ENCODE measurements around the gene NOD1. TPM values are rescaled to one million over a fixed set of nuclear protein-coding genes. Genes with fewer than 3 reads are reported as not detected.
"Not testable (repeated sequence)": the region's sequence is repeated elsewhere in the genome, so short reads cannot be mapped to it uniquely, and the experiment has no call there.

NOD1 gene
- total and polyA plus RNA-seq, 4 experiments from 2014 or later = 5.3 to 21.3 (median 14.0) TPM

DNA sequence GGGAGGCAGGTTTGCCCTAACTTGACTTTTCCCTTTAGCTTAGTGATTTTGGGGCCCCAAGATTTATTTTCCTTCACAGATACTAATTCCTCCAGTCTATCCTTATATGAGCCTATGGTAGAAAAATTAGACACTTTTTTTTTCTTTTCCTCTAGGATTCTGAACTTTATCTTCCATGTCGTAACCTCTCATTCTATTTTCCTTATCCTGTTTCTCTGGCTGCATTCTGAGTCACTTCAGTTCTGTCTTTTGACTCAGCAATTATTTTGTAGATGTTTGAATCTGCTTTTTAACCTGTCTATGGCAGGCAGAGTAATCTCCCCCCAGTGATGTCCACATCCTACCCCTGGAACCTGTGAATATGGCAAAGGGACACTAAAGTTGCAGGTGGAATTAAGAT lies 7.1 kb upstream of the NOD1 start:
- CTCF ChIA-PET (ENCODE audit: partially characterized antibody) = no interaction called here
- Mint-ChIP-seq H3K27ac (no peak overlapping the region), H3K4me1 (peaks cover 0 to 4% (median 0%) of the 10 kb centered on the region in 4 donors), H3K9me3 (peaks cover 0 to 8% (median 0%) of the 10 kb centered on the region in 8 donors), H3K4me3 (no peak overlapping the region), H3K27me3 (no peaks in the 10 kb centered on the region), H3K36me3 (no peaks in the 10 kb centered on the region)
- Histone ChIP-seq H3K4me3 (ENCODE audit: low read length in 2 of 2) (no peak overlapping the region), H3K36me3 (ENCODE audit: insufficient read depth, low read length) (no peaks in the 10 kb centered on the region), H3K27me3 (ENCODE audit: insufficient read depth, low read length) (no peaks in the 10 kb centered on the region), H3K27ac (ENCODE audit: low read depth, low read length) (no peak overlapping the region), H3K9me3 (ENCODE audit: control insufficient read depth in 1 of 2, low read length in 2 of 2) (no peaks in the 10 kb centered on the region), H3K4me1 (ENCODE audit: insufficient read depth, low read length) (no peaks in the 10 kb centered on the region)
- no peak for DNase-seq
- intact Hi-C loops (cut with micrococcal nuclease) = no loop called here
- POLR2A ChIA-PET (ENCODE audit: partially characterized antibody) = no interaction called here

GRCh38 chr7:30481416-30481815 lies 2.8 kb upstream of the NOD1 start:
- intact Hi-C loops (cut with micrococcal nuclease); H3K4me3 ChIP-seq (ENCODE audit: low read length in 2 of 2); H3K27ac Mint-ChIP-seq; CTCF ChIA-PET (ENCODE audit: partially characterized antibody); H3K27me3 Mint-ChIP-seq; H3K4me3 Mint-ChIP-seq; H3K36me3 Mint-ChIP-seq; H3K36me3 ChIP-seq (ENCODE audit: insufficient read depth, low read length); H3K27me3 ChIP-seq (ENCODE audit: insufficient read depth, low read length); DNase-seq; H3K9me3 Mint-ChIP-seq; H3K27ac ChIP-seq (ENCODE audit: low read depth, low read length); H3K9me3 ChIP-seq (ENCODE audit: control insufficient read depth in 1 of 2, low read length in 2 of 2); POLR2A ChIA-PET (ENCODE audit: partially characterized antibody): not testable (repeated sequence)
- peaks cover 17 to 33% (median 20%) of the 10 kb centered on the region in 4 donors for H3K4me1 Mint-ChIP-seq
- peaks cover 29% of the 10 kb centered on the region for H3K4me1 ChIP-seq (ENCODE audit: insufficient read depth, low read length)

DNA sequence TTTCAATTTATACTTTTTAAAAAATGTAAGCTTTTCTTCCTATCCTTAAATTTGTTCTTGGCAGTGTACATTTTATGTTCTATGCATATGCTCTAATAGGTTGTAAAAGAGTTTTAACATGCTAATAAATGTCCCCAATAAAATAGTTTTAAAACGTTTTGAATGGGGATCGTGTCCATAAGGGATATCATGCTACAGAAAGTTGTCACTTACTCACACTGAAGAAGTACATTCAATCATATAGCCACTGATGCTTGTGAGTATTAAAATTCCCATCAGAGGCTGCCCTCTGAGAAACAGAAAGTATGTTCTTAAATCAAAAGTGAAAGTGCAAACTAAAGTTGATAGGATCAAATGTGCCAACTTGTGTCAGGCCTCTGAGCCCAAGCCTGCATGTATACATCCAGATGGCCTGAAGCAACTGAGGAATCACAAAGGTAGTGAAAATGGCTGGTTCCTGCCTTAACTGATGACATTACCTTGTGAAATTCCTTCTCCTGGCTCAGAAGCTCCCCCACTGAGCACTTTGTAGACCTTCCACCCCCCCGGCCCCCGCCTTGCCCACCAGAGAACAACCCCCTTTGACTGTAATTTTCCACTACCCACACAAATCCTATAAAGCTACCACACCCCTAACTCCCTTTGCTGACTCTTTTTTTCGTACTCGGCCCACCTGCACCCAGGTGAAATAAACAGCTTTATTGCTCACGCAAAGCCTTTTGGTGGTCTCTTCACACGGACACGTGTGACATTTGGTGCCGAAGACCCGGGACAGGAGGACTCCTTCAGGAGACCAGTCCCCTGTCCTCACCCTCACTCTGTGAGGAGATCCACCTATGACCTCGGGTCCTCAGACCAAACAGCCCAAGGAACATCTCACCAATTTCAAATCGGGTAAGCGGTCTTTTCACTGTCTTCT lies 877 bp upstream of the NOD1 start:
- peak overlapping the region in 5 of 7 donors; percentile 62 to 93 (median 92) for H3K27ac Mint-ChIP-seq

GRCh38 chr7:30476459-30477145 lies 2.0 kb downstream of the NOD1 start:
- Histone ChIP-seq H3K4me3 (ENCODE audit: low read length in 2 of 2) (no peak overlapping the region), H3K27ac (ENCODE audit: low read depth, low read length) (no peak overlapping the region), H3K9me3 (ENCODE audit: control insufficient read depth in 1 of 2, low read length in 2 of 2) (no peaks in the 10 kb centered on the region), H3K4me1 (ENCODE audit: insufficient read depth, low read length) (peaks cover 64% of the 10 kb centered on the region), H3K27me3 (ENCODE audit: insufficient read depth, low read length) (no peaks in the 10 kb centered on the region), H3K36me3 (ENCODE audit: insufficient read depth, low read length) (no peaks in the 10 kb centered on the region)
- peak overlapping the region in 6 of 8 donors; percentile 5 to 94 (median 59) for H3K4me3 Mint-ChIP-seq
- DNase-seq = no peak
- intact Hi-C loops (cut with micrococcal nuclease) = loop anchor here (5.0 kb wide), 1 partner anchor 449 kb away; the partner anchor contains the start of genes FKBP14 and PLEKHA8
- ChIA-PET POLR2A (ENCODE audit: partially characterized antibody) (interaction anchor here (1.9 kb wide), 1 partner anchor 12 kb away, joined by 7 read pairs; no protein-coding TSS in a partner anchor), CTCF (ENCODE audit: partially characterized antibody) (no interaction called here)
- H3K36me3 Mint-ChIP-seq = peaks cover 17 to 31% of the 10 kb centered on the region in 2 donors
- peaks cover 48 to 78% (median 57%) of the 10 kb centered on the region in 4 donors for H3K4me1 Mint-ChIP-seq
- H3K9me3 Mint-ChIP-seq = no peaks in the 10 kb centered on the region
- no peaks in the 10 kb centered on the region for H3K27me3 Mint-ChIP-seq
- H3K27ac Mint-ChIP-seq = peak overlapping the region in 4 of 7 donors; percentile 11 to 83 (median 54)

More for the DNA sequence above, 877 bp upstream of the NOD1 start:
- POLR2A ChIA-PET (ENCODE audit: partially characterized antibody) = interaction anchor here (0.5 to 3.3 kb wide), 9 partner anchors 17 to 452 kb away, joined by 3 to 21 read pairs (median 6); partner anchors contain the start of genes GARS1, GGCT, MTURN and PLEKHA8
- peaks cover 7 to 16% of the 10 kb centered on the region in 2 donors for H3K36me3 Mint-ChIP-seq
- Histone ChIP-seq H3K27ac (ENCODE audit: low read depth, low read length) (peak overlapping the region; percentile 79), H3K27me3 (ENCODE audit: insufficient read depth, low read length) (no peaks in the 10 kb centered on the region), H3K4me1 (ENCODE audit: insufficient read depth, low read length) (peaks cover 41% of the 10 kb centered on the region), H3K9me3 (ENCODE audit: control insufficient read depth in 1 of 2, low read length in 2 of 2) (no peaks in the 10 kb centered on the region), H3K4me3 (ENCODE audit: low read length in 2 of 2) (peak overlapping the region; percentile 70 to 98), H3K36me3 (ENCODE audit: insufficient read depth, low read length) (no peaks in the 10 kb centered on the region)
- no peaks in the 10 kb centered on the region for H3K9me3 Mint-ChIP-seq
- intact Hi-C loops (cut with micrococcal nuclease) = loop anchor here (1.0 to 5.0 kb wide), 3 partner anchors 115 to 452 kb away; partner anchors contain the start of genes FKBP14, GARS1, PLEKHA8 and ZNRF2
- CTCF ChIA-PET (ENCODE audit: partially characterized antibody) = interaction anchor here (0.9 to 2.0 kb wide), 6 partner anchors 9 to 210 kb away, joined by 3 to 6 read pairs (median 4); no protein-coding TSS in a partner anchor
- H3K4me1 Mint-ChIP-seq = peaks cover 29 to 52% (median 34%) of the 10 kb centered on the region in 4 donors
- peak; percentile 42 to 59 (median 45) for DNase-seq
- no peaks in the 10 kb centered on the region for H3K27me3 Mint-ChIP-seq
- peak overlapping the region in 7 of 8 donors; percentile 83 to 98 (median 95) for H3K4me3 Mint-ChIP-seq

GRCh38 chr7:30475580-30475979 lies 3.0 kb downstream of the NOD1 start:
- Histone ChIP-seq H3K27me3 (ENCODE audit: insufficient read depth, low read length) (no peaks in the 10 kb centered on the region), H3K4me1 (ENCODE audit: insufficient read depth, low read length) (peaks cover 74% of the 10 kb centered on the region), H3K27ac (ENCODE audit: low read depth, low read length) (no peak overlapping the region), H3K36me3 (ENCODE audit: insufficient read depth, low read length) (no peaks in the 10 kb centered on the region), H3K9me3 (ENCODE audit: control insufficient read depth in 1 of 2, low read length in 2 of 2) (no peaks in the 10 kb centered on the region), H3K4me3 (ENCODE audit: low read length in 2 of 2) (no peak overlapping the region)
- ChIA-PET CTCF (ENCODE audit: partially characterized antibody) (no interaction called here), POLR2A (ENCODE audit: partially characterized antibody) (no interaction called here)
- no peaks in the 10 kb centered on the region for H3K27me3 Mint-ChIP-seq
- H3K4me1 Mint-ChIP-seq = peaks cover 56 to 88% (median 65%) of the 10 kb centered on the region in 4 donors
- H3K4me3 Mint-ChIP-seq = no peak overlapping the region
- peaks cover 22 to 31% of the 10 kb centered on the region in 2 donors for H3K36me3 Mint-ChIP-seq
- intact Hi-C loops (cut with micrococcal nuclease) = loop anchor here (5.0 kb wide), 1 partner anchor 448 kb away; the partner anchor contains the start of genes FKBP14 and PLEKHA8
- no peaks in the 10 kb centered on the region for H3K9me3 Mint-ChIP-seq
- no peak for DNase-seq
- peak overlapping the region in 1 of 7 donors; percentile 28 for H3K27ac Mint-ChIP-seq

GRCh38 chr7:30474893-30475292 lies 3.7 kb downstream of the NOD1 start:
- Histone ChIP-seq H3K4me1 (ENCODE audit: insufficient read depth, low read length) (peaks cover 78% of the 10 kb centered on the region), H3K36me3 (ENCODE audit: insufficient read depth, low read length) (no peaks in the 10 kb centered on the region), H3K4me3 (ENCODE audit: low read length in 2 of 2) (no peak overlapping the region), H3K27ac (ENCODE audit: low read depth, low read length) (no peak overlapping the region), H3K27me3 (ENCODE audit: insufficient read depth, low read length) (no peaks in the 10 kb centered on the region), H3K9me3 (ENCODE audit: control insufficient read depth in 1 of 2, low read length in 2 of 2) (no peaks in the 10 kb centered on the region)
- intact Hi-C loops (cut with micrococcal nuclease) = loop anchor here (5.0 kb wide), 1 partner anchor 448 kb away; the partner anchor contains the start of genes FKBP14 and PLEKHA8
- Mint-ChIP-seq H3K4me3 (peak overlapping the region in 1 of 8 donors; percentile 21), H3K27me3 (no peaks in the 10 kb centered on the region), H3K27ac (peak overlapping the region in 2 of 7 donors; percentile 13 to 69), H3K36me3 (peaks cover 29 to 34% of the 10 kb centered on the region in 2 donors), H3K9me3 (no peaks in the 10 kb centered on the region), H3K4me1 (peaks cover 55 to 91% (median 70%) of the 10 kb centered on the region in 4 donors)
- ChIA-PET CTCF (ENCODE audit: partially characterized antibody) (no interaction called here), POLR2A (ENCODE audit: partially characterized antibody) (no interaction called here)
- DNase-seq = no peak

All from CD4-positive, alpha-beta memory T cell (primary cell).